ENCODE data around the gene LCNL1. TPM values are rescaled to one million over a fixed set of nuclear protein-coding genes. Genes with fewer than 3 reads are reported as not detected.

LCNL1 gene
- total RNA-seq, 2 experiments from 2014 or later, result not detected

- DNase-seq (no peak), ATAC-seq (peak; percentile 31)
- TF ChIP-seq, protein P1, sequence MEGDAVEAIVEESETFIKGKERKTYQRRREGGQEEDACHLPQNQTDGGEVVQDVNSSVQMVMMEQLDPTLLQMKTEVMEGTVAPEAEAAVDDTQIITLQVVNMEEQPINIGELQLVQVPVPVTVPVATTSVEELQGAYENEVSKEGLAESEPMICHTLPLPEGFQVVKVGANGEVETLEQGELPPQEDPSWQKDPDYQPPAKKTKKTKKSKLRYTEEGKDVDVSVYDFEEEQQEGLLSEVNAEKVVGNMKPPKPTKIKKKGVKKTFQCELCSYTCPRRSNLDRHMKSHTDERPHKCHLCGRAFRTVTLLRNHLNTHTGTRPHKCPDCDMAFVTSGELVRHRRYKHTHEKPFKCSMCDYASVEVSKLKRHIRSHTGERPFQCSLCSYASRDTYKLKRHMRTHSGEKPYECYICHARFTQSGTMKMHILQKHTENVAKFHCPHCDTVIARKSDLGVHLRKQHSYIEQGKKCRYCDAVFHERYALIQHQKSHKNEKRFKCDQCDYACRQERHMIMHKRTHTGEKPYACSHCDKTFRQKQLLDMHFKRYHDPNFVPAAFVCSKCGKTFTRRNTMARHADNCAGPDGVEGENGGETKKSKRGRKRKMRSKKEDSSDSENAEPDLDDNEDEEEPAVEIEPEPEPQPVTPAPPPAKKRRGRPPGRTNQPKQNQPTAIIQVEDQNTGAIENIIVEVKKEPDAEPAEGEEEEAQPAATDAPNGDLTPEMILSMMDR (IDR thresholded peaks at IDR 0.05), result no peak
- ChIA-PET POLR2A (interaction anchor here (0.6 to 1.1 kb wide), 3 partner anchors 9 to 189 kb away, joined by 3 to 5 read pairs (median 3); partner anchors contain the start of gene CCDC183), CTCF (interaction anchor here (0.7 kb wide), 2 partner anchors 37 to 50 kb away, joined by 3 read pairs; no protein-coding TSS in a partner anchor)
- no peak overlapping the region for H3K4me3 Mint-ChIP-seq
- H3K4me1 Mint-ChIP-seq (ENCODE audit: low read depth), result no peaks in the 10 kb centered on the region
- intact Hi-C loops (cut with micrococcal nuclease), result no loop called here
- no peaks in the 10 kb centered on the region for H3K9me3 Mint-ChIP-seq
- peaks cover 11% of the 10 kb centered on the region for H3K27me3 Mint-ChIP-seq
- no peaks in the 10 kb centered on the region for H3K36me3 Mint-ChIP-seq (ENCODE audit: low read depth)
- H3K27ac Mint-ChIP-seq, result no peak overlapping the region
These were observed 2.3 kb downstream of the LCNL1 start for GRCh38 chr9:136985027-136985602.

GRCh38 chr9:136985853-136986252, 3.1 kb downstream of the LCNL1 start:
- Mint-ChIP-seq H3K4me1 (ENCODE audit: low read depth) (no peaks in the 10 kb centered on the region), H3K9me3 (no peaks in the 10 kb centered on the region), H3K27ac (no peak overlapping the region), H3K27me3 (peaks cover 11% of the 10 kb centered on the region), H3K4me3 (no peak overlapping the region), H3K36me3 (ENCODE audit: low read depth) (no peaks in the 10 kb centered on the region)
- DNase-seq (no peak), ATAC-seq (no peak)
- ChIA-PET CTCF (interaction anchor here (1.0 kb wide), 1 partner anchor 82 kb away, joined by 4 read pairs; no protein-coding TSS in a partner anchor), POLR2A (interaction anchor here (1.0 to 1.1 kb wide), 2 partner anchors 8 to 14 kb away, joined by 3 to 5 read pairs; no protein-coding TSS in a partner anchor)
- intact Hi-C loops (cut with micrococcal nuclease), result no loop called here
- TF ChIP-seq, protein P1 (IDR thresholded peaks at IDR 0.05), result no peak

- Mint-ChIP-seq H3K27me3 (peaks cover 9% of the 10 kb centered on the region), H3K9me3 (no peaks in the 10 kb centered on the region)
- CTCF ChIA-PET, result interaction anchor here (0.8 to 5.8 kb wide), 5 partner anchors 11 to 79 kb away, joined by 3 to 48 read pairs (median 3); partner anchors contain the start of gene ABCA2
These were observed 6.1 kb downstream of the LCNL1 start for GRCh38 chr9:136988872-136989271.

DNA sequence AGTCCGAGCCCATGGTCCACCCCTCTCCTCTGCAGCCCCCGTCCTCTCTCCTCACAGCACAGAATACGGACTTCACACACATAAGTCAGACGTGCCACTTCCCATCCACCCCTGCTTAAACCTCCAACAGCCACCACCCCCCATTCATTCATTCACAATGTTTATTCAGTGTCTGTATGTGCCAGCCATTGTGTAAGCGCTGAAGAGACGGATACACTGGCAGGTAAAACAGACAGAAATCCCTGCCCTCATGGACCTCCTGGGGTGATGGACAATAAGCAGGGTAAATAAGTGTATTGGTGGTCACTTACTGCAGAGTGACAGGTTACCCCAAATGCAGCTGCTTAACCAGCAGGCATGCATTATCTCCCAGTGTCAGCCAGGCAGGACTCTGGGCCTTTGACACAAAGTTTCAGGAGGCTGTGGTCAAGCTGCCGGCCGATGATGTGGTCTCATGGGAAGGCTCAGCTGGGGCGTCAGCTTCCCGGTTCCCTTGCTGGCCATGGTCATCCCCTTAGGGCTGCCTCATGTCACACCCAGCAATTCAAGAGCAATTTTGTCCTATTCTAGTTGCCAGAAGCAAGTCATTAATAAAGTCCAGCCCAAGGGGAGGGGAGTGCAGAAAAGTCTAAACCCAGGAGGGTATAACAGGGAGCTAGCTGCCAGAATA, 7.6 kb downstream of the LCNL1 start:
- intact Hi-C loops (cut with micrococcal nuclease), result no loop called here
- ChIA-PET POLR2A (interaction anchor here (0.9 to 1.8 kb wide), 4 partner anchors 9 to 128 kb away, joined by 3 to 5 read pairs (median 3); partner anchors contain the start of genes EDF1 and PTGDS), CTCF (interaction anchor here (0.9 to 5.8 kb wide), 4 partner anchors 8 to 45 kb away, joined by 3 to 48 read pairs (median 13); partner anchors contain the start of genes ABCA2 and LCNL1)
- no peak for DNase-seq
- H3K4me1 Mint-ChIP-seq (ENCODE audit: low read depth), result peaks cover 15% of the 10 kb centered on the region
- peak overlapping the region; percentile 86 for H3K4me3 Mint-ChIP-seq
- peaks cover 6% of the 10 kb centered on the region for H3K36me3 Mint-ChIP-seq (ENCODE audit: low read depth)
- ATAC-seq, result no peak
- TF ChIP-seq, protein P1 (IDR thresholded peaks at IDR 0.05), result no peak
- H3K27me3 Mint-ChIP-seq, result peaks cover 4% of the 10 kb centered on the region
- H3K9me3 Mint-ChIP-seq, result no peaks in the 10 kb centered on the region
- H3K27ac Mint-ChIP-seq, result no peak overlapping the region

More at GRCh38 chr9:136988872-136989271, 6.1 kb downstream of the LCNL1 start:
- Mint-ChIP-seq H3K36me3 (ENCODE audit: low read depth) (peaks cover 5% of the 10 kb centered on the region), H3K4me3 (no peak overlapping the region), H3K4me1 (ENCODE audit: low read depth) (peaks cover 12% of the 10 kb centered on the region), H3K27ac (no peak overlapping the region)
- DNase-seq (no peak), ATAC-seq (no peak)
- intact Hi-C loops (cut with micrococcal nuclease), result no loop called here
- POLR2A ChIA-PET, result interaction anchor here (0.8 kb wide), 1 partner anchor 19 kb away, joined by 3 read pairs; no protein-coding TSS in a partner anchor
- TF ChIP-seq, protein P1 (IDR thresholded peaks at IDR 0.05), result no peak

Data from activated CD8-positive, alpha-beta T cell treated with anti-CD3 and anti-CD28 coated beads for 36 hours (primary cell).